ENCODE measurements around the gene PLA2G10. TPM values are rescaled to one million over a fixed set of nuclear protein-coding genes. Genes with fewer than 3 reads are reported as not detected.
"Not testable (repeated sequence)": the region's sequence is repeated elsewhere in the genome, so short reads cannot be mapped to it uniquely, and the experiment has no call there.

PLA2G10 gene
- not detected in 2 replicates for polyA plus RNA-seq (2011; rRNA removed)
- not detected in 2 replicates for polyA minus RNA-seq (2011; rRNA and poly(A)+ RNA removed)

DNA sequence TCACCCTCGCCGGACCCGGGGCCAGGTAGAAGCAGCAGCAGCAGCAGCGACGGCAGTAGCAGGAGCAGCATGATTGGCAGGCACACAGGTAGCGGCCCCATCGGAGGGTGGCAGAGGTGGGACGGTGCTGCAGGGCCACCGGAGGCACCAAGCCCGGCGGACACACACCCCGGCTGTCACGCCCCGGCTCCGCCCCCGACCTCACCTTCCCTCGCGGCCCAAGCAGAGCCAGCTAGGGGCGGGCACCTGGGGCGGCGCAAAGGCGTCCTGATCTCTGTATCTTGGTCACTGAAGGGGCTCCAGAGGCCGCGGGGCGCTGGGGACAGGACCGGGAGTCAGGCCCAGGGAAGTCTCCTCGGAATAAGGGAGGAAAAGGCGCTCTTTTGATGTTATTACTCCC, at the start of gene PLA2G10:
PLA2G10 (minus strand) TSS at position 180 of the 400 bp plus-strand sequence; CDS start at position 101, 79 bp downstream.
- H3K36me3 ChIP-seq (ENCODE audit: control insufficient read depth, insufficient read depth, low read length); H3K4me3 ChIP-seq (ENCODE audit: low read depth, low read length); POLR2A ChIA-PET; CTCF ChIA-PET; DNase-seq (ENCODE audit: low read depth); H3K27me3 ChIP-seq (ENCODE audit: control insufficient read depth, insufficient read depth, low read length): not testable (repeated sequence)

DNA sequence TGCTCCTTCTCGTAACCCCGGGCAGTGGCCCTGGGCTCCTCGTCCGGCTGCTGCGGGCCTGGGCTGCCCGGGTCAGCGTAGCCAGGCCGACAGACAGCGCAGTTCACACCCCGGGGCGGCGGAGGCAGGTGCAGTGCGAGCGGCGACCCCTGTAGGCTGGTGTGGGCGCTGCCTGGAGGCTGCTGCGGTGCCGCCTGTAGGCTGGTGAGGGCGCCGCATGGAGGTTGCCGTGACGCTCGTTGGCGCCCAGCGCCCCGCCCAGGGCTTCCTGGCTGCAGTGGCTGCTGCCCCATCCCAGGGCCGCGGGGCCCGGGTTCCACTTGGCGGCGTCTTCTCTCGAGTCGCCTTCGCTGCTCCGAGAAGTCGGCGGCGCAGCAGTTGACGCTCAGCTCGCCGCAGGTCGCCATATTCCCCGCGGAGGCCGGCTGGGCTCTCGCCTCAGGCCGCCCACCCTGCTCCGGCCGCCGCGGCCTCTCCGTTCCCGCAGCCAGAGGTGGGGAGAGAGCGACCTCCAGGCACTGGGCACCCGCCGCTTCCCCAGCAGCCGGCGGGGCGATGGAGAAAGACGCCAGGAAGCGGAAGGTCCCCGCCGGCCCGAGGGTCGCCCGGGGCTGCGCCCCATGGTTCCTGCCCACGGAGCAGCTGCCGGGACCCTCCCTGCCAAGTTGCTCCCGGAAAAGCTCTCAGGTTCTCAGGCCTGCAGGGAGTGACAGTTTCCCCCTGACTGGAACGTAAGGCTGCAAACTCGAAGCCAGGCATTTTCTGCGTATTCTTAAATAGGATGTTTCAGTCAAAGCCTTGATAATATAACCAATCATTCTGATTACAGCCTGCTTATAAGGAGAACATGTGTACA, 48.4 kb upstream of the PLA2G10 start, which contains the start of gene NPIPA2:
NPIPA2 (plus strand) TSS at position 261 of the 856 bp plus-strand sequence. CDS start 5,533 bp downstream, outside the sequence.
- H3K4me3 ChIP-seq (ENCODE audit: low read depth, low read length); DNase-seq (ENCODE audit: low read depth); CTCF ChIA-PET; POLR2A ChIA-PET; H3K27me3 ChIP-seq (ENCODE audit: control insufficient read depth, insufficient read depth, low read length); H3K36me3 ChIP-seq (ENCODE audit: control insufficient read depth, insufficient read depth, low read length): not testable (repeated sequence)

- DNase-seq (ENCODE audit: low read depth); H3K27me3 ChIP-seq (ENCODE audit: control insufficient read depth, insufficient read depth, low read length); POLR2A ChIA-PET; H3K4me3 ChIP-seq (ENCODE audit: low read depth, low read length); CTCF ChIA-PET; H3K36me3 ChIP-seq (ENCODE audit: control insufficient read depth, insufficient read depth, low read length): not testable (repeated sequence)
Observed at GRCh38 chr16:14741794-14742193, 47.7 kb upstream of the PLA2G10 start.

DNA sequence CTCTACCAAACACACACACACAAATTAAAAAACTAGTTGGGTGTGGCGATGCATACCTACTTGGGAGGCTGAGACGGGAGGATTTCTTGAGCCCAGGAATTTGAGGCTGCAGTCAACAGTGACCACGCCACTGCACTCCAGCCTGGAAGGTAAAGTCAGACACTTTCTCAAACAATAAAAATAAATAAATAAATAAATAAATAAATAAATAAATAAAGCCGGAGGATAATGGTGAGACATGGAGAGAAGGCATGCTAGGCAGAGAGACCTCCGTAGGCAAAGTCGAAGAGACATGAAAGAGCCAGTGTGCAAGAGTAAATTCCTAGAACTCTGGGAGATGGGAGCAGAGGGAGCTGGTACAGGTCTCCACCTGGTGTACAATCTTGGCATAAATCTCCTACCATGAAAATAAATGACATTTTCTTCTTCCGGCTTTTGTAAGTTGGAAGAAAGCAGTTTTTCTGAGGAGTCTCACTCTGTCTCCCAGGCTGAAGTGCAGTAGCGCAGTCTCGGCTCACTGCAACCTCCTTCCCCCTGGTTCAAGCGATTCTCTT, 46.8 kb upstream of the PLA2G10 start:
- H3K4me3 ChIP-seq (ENCODE audit: low read depth, low read length); CTCF ChIA-PET; DNase-seq (ENCODE audit: low read depth); H3K36me3 ChIP-seq (ENCODE audit: control insufficient read depth, insufficient read depth, low read length); POLR2A ChIA-PET; H3K27me3 ChIP-seq (ENCODE audit: control insufficient read depth, insufficient read depth, low read length): not testable (repeated sequence)

DNA sequence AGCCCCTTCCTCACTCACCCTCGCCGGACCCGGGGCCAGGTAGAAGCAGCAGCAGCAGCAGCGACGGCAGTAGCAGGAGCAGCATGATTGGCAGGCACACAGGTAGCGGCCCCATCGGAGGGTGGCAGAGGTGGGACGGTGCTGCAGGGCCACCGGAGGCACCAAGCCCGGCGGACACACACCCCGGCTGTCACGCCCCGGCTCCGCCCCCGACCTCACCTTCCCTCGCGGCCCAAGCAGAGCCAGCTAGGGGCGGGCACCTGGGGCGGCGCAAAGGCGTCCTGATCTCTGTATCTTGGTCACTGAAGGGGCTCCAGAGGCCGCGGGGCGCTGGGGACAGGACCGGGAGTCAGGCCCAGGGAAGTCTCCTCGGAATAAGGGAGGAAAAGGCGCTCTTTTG, 39.1 kb upstream of the PLA2G10 start:
- CTCF ChIA-PET; H3K36me3 ChIP-seq (ENCODE audit: control insufficient read depth, insufficient read depth, low read length); H3K27me3 ChIP-seq (ENCODE audit: control insufficient read depth, insufficient read depth, low read length); POLR2A ChIA-PET; H3K4me3 ChIP-seq (ENCODE audit: low read depth, low read length); DNase-seq (ENCODE audit: low read depth): not testable (repeated sequence)

GRCh38 chr16:14703156-14704011, 9.3 kb upstream of the PLA2G10 start, which contains the start of gene NPIPA3:
Gene NPIPA3, plus strand, starts transcription at chr16:14703411. Its CDS starts 5,533 bp downstream, at chr16:14708944.
- H3K4me3 ChIP-seq (ENCODE audit: low read depth, low read length); DNase-seq (ENCODE audit: low read depth); H3K27me3 ChIP-seq (ENCODE audit: control insufficient read depth, insufficient read depth, low read length); POLR2A ChIA-PET; H3K36me3 ChIP-seq (ENCODE audit: control insufficient read depth, insufficient read depth, low read length); CTCF ChIA-PET: not testable (repeated sequence)

DNA sequence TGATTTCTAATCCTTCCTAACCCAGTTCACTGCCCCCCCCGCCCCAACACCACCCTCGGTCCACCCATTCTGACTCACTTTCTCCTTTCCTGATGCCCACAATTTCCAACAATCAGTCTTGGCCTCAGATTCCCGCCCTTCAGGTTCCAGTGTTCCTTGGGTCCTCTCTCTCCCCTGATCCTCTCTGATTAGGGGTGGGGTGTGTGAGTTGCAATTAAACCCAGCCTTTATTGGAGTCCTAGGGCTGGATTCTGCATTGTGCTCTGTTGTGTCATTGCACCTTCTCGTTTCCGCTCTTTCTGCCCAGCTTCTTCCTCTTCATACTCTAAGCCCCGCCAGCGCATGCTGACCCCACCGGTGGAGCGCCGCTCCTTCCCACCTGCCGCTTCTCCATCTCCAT, 8.6 kb upstream of the PLA2G10 start:
- H3K27me3 ChIP-seq (ENCODE audit: control insufficient read depth, insufficient read depth, low read length); CTCF ChIA-PET; H3K36me3 ChIP-seq (ENCODE audit: control insufficient read depth, insufficient read depth, low read length); H3K4me3 ChIP-seq (ENCODE audit: low read depth, low read length); DNase-seq (ENCODE audit: low read depth); POLR2A ChIA-PET: not testable (repeated sequence)

GRCh38 chr16:14701859-14702258, 7.8 kb upstream of the PLA2G10 start:
- DNase-seq (ENCODE audit: low read depth); H3K27me3 ChIP-seq (ENCODE audit: control insufficient read depth, insufficient read depth, low read length); H3K4me3 ChIP-seq (ENCODE audit: low read depth, low read length); H3K36me3 ChIP-seq (ENCODE audit: control insufficient read depth, insufficient read depth, low read length); CTCF ChIA-PET; POLR2A ChIA-PET: not testable (repeated sequence)

DNA sequence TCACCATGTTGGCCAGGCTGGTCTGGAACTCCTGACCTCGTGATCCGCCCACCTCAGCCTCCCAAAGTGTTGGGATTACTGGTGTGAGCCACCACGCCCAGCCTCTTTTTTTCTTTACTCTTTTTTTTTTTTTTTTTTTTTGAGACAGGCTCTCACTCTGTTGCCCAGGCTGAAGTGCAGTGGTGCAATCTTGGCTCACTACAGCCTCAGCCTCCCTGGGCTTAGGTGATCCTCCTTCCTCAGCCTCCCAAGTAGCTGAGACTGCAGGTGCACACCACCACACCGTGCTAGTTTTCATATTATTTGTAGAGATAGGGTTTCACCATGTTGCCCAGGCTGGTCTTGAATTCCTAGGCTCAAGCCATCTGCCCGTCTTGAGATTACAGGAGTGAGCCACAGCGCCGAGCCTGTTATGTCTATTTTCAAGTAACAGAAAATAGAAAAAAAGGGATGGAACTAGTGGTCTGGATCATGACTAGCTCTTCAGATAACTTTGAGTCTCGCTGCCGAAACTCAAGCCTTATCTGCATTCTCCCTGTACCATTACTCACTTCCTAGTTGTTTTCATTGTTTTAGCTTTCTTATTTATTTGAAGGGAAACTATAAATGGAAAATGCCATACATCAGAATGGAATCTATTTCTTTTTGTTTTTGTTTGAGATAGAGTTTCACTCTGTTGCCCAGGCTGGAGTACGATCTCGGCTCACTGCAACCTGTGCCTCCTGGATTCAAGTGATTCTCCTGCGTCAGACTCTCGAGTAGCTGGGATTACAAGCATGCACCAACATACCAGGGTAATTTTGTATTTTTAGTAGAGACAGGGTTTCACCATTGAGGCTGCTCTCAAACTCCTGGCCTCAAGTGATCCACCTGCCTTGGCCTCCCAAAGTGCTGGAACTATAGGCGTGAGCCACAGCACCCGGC, 8.0 kb downstream of the PLA2G10 start:
- H3K4me3 ChIP-seq (ENCODE audit: low read depth, low read length); CTCF ChIA-PET; H3K36me3 ChIP-seq (ENCODE audit: control insufficient read depth, insufficient read depth, low read length); POLR2A ChIA-PET; H3K27me3 ChIP-seq (ENCODE audit: control insufficient read depth, insufficient read depth, low read length); DNase-seq (ENCODE audit: low read depth): not testable (repeated sequence)

Measured in BJ (cell line).